ENCODE measurements around the gene NHSL2.

DNA sequence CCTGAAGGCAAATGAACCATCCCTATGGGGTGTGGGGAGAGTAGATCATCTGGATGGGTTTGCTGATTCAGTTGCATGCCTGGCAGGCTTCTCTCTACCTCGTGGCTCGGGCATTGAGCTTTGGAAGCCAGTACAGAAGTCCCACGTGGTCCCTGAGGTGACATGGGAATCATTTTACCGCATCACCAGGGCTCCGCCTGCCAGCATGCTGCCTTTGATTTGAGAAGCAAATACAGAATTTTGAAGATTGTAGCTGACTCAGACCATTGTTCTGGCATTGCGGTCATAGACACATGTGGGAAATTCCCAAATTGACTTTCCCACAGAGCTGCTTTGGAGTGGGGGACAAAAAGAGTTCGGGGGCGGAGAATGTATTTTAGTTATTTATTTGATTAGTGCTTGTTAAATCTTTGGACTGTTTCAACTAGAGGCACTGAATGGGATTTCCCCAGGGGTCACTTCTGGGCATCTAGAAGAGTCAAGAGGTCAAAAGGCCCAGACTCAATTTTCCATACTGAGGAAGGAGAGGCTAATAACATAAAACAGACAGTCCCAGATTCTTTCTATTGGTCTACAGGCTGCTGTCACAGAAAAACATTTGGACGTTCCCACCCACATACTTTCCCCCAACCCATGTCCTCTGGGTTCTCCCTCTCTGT lies 79.3 kb downstream of the NHSL2 start:
- TF ChIP-seq, protein P1, sequence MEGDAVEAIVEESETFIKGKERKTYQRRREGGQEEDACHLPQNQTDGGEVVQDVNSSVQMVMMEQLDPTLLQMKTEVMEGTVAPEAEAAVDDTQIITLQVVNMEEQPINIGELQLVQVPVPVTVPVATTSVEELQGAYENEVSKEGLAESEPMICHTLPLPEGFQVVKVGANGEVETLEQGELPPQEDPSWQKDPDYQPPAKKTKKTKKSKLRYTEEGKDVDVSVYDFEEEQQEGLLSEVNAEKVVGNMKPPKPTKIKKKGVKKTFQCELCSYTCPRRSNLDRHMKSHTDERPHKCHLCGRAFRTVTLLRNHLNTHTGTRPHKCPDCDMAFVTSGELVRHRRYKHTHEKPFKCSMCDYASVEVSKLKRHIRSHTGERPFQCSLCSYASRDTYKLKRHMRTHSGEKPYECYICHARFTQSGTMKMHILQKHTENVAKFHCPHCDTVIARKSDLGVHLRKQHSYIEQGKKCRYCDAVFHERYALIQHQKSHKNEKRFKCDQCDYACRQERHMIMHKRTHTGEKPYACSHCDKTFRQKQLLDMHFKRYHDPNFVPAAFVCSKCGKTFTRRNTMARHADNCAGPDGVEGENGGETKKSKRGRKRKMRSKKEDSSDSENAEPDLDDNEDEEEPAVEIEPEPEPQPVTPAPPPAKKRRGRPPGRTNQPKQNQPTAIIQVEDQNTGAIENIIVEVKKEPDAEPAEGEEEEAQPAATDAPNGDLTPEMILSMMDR (conservative IDR thresholded peaks at IDR 0.05): no peak
- no peak for TF ChIP-seq EZH2 (IDR thresholded peaks at IDR 0.05; ENCODE audit: low read depth)

Data from PC-9 (cell line).